NCI-H524 (cell line): ENCODE results near the gene ASS1.
"Not testable (repeated sequence)": the region's sequence is repeated elsewhere in the genome, so short reads cannot be mapped to it uniquely, and the experiment has no call there.

ENCODE experiments used
- DNase-seq, 2 experiments: peaks; one replicate each; lab custom pipeline; 2025; lab: John Stamatoyannopoulos, UW

The ASS1 gene

GRCh38 chr9:130433947-130434262 is 10.9 kb upstream of the ASS1 start:
- no peak for DNase-seq

- DNase-seq = not testable (repeated sequence)
Measured at GRCh38 chr9:130434656-130435055, 10.1 kb upstream of the ASS1 start.

DNA sequence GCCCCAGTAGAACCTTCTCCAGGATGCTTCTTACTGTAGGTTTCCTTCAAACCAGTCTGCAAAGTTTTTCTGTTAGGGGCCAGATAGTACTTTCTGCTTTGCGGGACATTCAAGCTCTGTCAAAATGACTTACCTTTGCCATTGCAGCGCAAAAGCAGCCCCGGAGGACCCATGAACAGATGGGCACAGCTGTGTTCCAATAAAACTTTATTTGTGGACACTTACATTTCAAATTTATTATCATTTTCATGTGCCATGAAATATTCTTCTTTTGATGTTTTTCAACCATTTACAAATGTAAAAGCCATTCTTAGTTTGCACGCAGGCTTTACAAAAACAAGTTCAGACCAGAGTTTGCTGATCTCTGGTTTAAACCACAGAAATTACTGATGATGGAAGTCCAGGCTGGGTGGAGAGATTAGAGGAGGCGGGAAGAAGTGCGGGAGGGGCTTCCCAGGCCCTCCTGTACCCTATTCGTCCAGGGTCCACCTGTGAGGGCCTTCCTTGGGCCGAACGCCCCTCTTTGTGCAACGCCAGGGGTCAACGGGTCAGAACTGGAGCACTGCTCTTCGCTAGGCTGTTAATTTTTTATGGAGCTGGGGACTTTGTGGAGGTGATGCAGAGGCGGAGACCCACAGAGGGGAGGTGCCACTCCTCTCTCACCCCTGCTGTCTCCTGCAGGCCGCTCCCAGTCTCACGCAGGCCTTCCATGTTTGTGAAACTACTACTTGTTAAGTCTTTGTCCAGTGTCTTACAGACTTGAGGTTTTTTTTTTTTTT is 7.6 kb upstream of the ASS1 start:
- DNase-seq = no peak

DNA sequence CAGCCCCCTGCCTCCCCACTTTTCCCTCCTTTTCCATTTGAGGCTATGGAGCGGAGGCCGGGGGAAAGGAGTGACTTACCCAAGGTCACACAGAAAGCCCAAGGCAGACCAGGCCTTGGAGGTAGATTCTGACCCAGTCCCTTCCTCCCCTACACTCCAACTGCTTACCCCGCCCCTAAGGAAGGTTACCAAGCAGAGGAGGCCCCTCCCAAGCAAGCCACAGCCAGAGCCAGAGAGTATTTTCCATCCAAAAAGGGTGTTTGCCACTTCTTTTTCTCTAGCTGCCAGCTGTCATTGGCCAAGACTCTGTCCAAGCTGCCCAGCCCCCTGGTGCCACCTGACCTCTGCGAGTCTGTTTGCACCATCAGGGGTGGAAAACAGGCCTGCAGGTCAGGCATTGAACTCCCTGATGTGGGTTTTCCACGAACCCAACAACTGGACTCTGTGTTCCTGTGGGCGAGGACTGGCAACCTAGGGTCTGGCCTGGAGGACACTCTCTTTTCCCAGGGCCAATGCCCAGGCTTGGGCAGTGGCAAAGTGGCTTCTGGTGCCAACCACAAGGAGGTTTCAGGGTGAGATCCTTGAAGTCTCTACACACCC is 6.3 kb upstream of the ASS1 start:
- DNase-seq = no peak

GRCh38 chr9:130441031-130441430 is 3.7 kb upstream of the ASS1 start:
- DNase-seq = no peak

DNA sequence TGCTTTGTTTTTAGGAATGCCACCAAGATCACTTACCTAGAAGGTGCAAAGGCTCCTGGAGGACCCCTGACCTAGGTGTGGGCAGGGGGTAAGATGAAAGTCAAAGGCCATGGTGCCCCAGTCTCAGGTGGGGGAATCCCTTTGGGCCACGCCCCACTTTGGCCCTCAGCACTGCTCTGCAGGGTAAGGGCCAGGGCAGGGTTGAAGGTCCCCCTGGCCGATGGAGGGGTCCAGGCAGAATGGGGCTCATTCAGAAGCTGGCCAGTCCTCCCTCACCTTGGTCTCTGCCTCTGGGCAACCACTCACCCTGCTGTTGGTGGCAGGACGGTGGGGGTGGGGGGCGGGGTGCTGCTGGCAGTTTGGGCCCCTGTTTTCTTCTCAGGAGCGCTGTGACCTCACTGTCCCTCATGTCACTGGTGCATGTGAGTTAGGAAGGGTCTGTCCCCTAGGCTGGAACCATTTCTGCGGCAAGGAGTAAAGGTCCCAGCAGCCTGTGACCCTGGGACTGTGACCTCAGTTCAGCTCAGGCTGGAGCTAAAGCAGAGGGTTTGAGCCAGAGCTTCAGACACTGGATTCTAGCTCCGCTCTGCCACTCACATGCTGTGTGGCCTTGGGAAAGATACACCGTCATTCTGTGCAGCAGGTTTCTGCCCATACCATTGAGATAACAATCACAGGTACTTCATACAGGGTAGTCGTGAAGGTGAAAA is 1.9 kb upstream of the ASS1 start:
- no peak for DNase-seq

- no peak for DNase-seq
Measured at GRCh38 chr9:130443456-130443801, 1.3 kb upstream of the ASS1 start.

- DNase-seq = no peak
Measured at GRCh38 chr9:130443840-130444492, 795 bp upstream of the ASS1 start.

GRCh38 chr9:130445268-130445983 is 665 bp downstream of the ASS1 start:
- peak in 1 of 2 experiments; percentile 53 for DNase-seq

GRCh38 chr9:130446101-130446861 is 1.5 kb downstream of the ASS1 start:
- DNase-seq = peak; percentile 61 to 71

GRCh38 chr9:130447193-130447816 is 2.5 kb downstream of the ASS1 start:
- DNase-seq = peak; percentile 56 to 66

GRCh38 chr9:130448035-130448624 is 3.4 kb downstream of the ASS1 start:
- DNase-seq = peak; percentile 53 to 83

- DNase-seq = no peak
Measured at GRCh38 chr9:130448771-130449603, 4.2 kb downstream of the ASS1 start.

DNA sequence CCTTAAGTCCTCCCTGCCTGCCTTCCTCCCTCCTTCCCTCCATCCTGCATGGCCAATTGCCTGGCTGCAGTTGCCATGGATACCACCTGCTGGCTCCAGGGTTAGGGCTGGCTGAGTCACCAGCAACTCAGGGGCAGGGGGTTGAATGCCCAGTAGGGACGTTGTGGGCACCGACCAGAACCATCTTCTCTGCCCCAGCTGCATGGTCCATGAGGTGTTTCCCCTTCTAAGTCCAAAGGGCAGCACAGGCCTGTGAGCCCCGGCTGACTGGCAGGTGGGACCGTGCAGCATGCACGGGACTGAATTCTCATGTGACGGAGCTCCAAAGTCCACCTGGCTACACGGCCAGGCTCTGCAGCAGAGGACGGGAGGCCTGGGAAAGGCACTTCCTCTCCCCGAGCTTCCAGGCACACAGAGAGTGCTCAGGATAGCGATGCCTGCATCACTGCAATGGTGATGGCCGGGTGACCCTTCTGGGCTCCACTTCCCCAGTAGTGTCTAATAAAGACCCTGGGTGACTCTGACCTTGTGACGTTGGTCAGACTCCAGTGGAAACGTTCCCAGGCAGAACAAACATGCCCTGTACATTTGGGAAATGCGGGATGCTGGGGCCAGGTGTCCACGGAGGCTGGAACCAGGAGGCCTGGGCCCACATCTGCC is 5.7 kb downstream of the ASS1 start:
- peak in 1 of 2 experiments; percentile 46 for DNase-seq

DNA sequence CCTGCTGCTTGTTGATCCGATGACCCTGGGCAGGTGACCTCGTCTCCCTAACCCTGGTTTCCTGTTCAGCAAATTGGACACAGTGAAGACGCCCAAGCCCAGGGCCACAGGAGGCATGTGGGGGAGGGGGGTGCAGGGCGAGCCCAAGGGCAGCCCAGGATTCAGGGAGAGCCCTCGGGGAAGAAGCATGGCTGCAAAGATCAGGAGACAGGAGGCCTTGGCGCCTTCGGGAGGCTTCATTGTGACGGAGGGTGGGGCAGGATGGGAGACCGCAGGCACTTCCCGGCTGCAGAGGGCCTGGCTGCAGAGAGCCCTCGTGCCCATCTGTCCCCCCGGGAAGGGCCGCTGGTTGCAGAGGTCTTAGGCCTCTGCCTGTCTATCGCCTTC is 6.2 kb downstream of the ASS1 start:
- peak in 1 of 2 experiments; percentile 65 for DNase-seq

DNA sequence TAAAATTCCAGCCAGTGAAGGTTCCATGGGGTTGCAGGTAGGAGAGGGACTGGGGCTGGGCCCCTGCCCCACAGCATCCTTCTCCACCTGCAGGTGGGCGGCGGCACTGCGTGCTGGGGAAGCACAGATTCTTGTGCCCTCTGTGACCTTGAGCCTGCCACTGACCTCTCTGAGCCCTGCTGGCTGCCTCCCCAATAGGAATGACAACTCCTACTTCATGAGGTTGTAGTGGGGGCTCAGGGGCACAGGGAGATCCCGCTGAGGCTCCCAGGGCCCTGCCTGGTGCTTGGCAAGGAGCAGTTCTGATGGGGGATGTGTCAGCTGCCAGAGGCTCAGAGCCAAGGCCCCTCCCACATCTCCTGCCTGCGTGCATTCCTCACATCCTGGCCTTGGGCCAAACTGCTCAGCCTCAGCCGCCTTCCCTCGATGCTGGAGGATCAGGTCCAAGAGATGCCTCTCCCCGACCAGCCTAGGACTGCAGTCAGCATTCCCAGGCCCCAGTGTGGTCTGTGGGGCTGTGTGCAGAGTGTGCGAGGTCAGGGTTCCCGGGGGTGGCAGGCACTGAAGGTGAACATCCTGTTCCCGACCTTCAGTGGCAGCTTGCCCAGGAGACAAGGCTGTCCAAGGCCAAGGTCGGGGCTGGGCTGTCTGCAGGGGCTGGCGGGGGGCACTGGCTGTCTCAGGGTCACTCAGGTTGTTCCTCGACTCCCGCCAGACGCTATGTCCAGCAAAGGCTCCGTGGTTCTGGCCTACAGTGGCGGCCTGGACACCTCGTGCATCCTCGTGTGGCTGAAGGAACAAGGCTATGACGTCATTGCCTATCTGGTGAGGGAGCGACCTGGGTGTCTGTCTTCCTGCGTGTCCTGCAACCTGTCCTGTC is 7.0 kb downstream of the ASS1 start:
- DNase-seq = peak; percentile 85 to 95

DNA sequence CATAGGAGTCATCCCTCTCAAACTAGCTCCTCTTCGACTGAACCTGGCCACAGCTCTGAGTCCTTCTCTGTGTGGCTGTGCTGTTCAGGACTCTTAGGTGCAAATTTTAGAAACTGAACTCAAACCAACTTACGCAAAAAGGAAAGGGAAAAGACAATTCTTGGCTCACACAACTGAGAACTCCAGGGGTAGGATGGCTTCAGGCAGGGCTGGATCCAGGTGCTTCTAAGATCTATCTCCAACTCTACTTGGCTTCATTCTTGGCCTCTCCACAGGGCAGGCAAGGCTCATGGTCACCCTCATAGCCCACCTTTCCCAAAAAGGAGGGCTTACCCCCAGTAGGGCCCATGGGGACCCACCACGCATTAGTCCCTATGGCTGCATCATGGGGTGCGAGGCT is 8.1 kb downstream of the ASS1 start:
- no peak for DNase-seq

- peak; percentile 40 to 76 for DNase-seq
Measured at GRCh38 chr9:130453487-130453886, 8.7 kb downstream of the ASS1 start.
